GM12878 (cell line): ENCODE measurements around the gene THBD.

ENCODE experiments used
- GATAD2B ChIP-seq: fragments of 450-650 bp; conservative IDR thresholded peaks from 2 replicates; pipeline ENCODE4 v1.6.1; 2017; ENCODE audit warnings: low read depth, mild to moderate bottlenecking, moderate library complexity
- HDGF ChIP-seq: fragments of 450-650 bp; IDR thresholded peaks from 2 replicates; pipeline ENCODE4 v1.6.1; 2016; ENCODE audit warnings: antibody characterized with exemption
- MYC ChIP-seq: IDR thresholded peaks from 2 replicates; pipeline ENCODE4 v1.6.1; 2011; ENCODE audit warnings: mild to moderate bottlenecking, low read length, moderate library complexity, inconsistent platforms; ENCODE audit not compliant: insufficient read depth, insufficient replicate concordance, insufficient read length, severe bottlenecking
- POLR2AphosphoS5 ChIP-seq: IDR thresholded peaks from 2 replicates; pipeline ENCODE4 v1.6.1; 2011; ENCODE audit warnings: mild to moderate bottlenecking, low read length, inconsistent platforms
- RAD21 ChIP-seq: IDR thresholded peaks from 2 replicates; pipeline ENCODE4 v1.6.1; 2011; ENCODE audit warnings: mild to moderate bottlenecking, low read depth, low read length, moderate library complexity; ENCODE audit not compliant: insufficient read depth
- YBX1 ChIP-seq: fragments of 450-650 bp; IDR thresholded peaks from 2 replicates; pipeline ENCODE4 v1.6.1; 2016; ENCODE audit warnings: antibody characterized with exemption
- TF ChIP-seq, protein P1 (sequence below), 3 experiments: IDR thresholded peaks in 2 of 3; conservative IDR thresholded peaks in 1 of 3; 2 replicates each; pipeline ENCODE4 v1.5.1; 2011; ENCODE audit warnings: low read depth in 3 of 3, low read length in 3 of 3, mild to moderate bottlenecking in 3 of 3, control low read depth in 2 of 3, moderate library complexity in 2 of 3, inconsistent platforms in 1 of 3, mixed read lengths in 1 of 3; ENCODE audit not compliant: control insufficient read depth in 2 of 3, insufficient read depth in 1 of 3; ENCODE audit errors: extremely low read depth in 1 of 3
- TF ChIP-seq, protein P2 (sequence below): IDR thresholded peaks from 2 replicates; pipeline ENCODE4 v1.6.1; 2011; ENCODE audit warnings: low read depth, mild to moderate bottlenecking, low read length, moderate library complexity, borderline replicate concordance; ENCODE audit errors: extremely low read depth

DNA sequence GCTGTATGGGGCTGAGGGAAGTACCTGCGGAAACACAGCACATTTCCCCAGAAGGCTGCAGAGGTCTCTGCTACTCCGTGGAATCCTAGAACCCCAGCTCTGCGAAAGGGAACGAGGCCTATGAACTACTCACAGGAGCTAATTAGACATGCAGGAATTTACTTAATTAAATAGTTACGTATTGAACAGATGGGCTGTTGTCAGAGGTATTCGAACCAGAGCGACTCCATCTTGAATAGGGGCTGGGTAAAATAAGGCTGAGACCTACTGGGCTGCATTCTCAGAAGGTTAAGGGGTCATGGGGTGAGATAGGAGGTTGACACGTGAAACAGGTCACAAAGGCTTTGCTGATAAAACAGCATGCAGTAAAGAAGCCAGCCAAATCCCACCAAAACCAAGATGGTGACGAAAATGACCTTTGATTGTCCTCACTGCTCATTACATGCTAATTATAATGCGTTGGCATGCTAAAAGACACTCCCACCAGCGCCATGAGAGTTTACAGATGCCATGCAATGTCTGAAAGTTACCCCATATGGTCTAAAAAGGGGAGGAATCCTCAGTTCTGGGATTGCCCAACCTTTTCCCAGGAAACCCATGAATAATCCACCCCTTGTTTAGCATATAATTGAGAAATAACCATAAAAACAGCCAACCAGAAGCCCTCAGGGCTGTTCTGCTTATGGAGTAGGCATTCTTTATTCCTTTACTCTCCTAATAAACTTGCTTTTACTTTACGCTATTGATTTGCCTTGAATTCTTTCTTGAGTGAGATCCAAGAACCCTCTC lies 29.0 kb downstream of the THBD start:
- TF ChIP-seq RAD21 = no peak
- no peak for TF ChIP-seq HDGF
- TF ChIP-seq MYC = no peak
- TF ChIP-seq, protein P1, sequence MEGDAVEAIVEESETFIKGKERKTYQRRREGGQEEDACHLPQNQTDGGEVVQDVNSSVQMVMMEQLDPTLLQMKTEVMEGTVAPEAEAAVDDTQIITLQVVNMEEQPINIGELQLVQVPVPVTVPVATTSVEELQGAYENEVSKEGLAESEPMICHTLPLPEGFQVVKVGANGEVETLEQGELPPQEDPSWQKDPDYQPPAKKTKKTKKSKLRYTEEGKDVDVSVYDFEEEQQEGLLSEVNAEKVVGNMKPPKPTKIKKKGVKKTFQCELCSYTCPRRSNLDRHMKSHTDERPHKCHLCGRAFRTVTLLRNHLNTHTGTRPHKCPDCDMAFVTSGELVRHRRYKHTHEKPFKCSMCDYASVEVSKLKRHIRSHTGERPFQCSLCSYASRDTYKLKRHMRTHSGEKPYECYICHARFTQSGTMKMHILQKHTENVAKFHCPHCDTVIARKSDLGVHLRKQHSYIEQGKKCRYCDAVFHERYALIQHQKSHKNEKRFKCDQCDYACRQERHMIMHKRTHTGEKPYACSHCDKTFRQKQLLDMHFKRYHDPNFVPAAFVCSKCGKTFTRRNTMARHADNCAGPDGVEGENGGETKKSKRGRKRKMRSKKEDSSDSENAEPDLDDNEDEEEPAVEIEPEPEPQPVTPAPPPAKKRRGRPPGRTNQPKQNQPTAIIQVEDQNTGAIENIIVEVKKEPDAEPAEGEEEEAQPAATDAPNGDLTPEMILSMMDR (IDR thresholded peaks at IDR 0.05 in 2 of 3, conservative IDR thresholded peaks at IDR 0.05 in 1 of 3; ENCODE audit: control insufficient read depth in 2 of 3, extremely low read depth in 1 of 3, insufficient read depth in 1 of 3, low read depth in 3 of 3, low read length in 3 of 3) = no peak
- no peak for TF ChIP-seq POLR2AphosphoS5
- TF ChIP-seq GATAD2B = no peak
- no peak for TF ChIP-seq YBX1
- TF ChIP-seq, protein P2, sequence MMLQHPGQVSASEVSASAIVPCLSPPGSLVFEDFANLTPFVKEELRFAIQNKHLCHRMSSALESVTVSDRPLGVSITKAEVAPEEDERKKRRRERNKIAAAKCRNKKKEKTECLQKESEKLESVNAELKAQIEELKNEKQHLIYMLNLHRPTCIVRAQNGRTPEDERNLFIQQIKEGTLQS = no peak
